Frontal cortex (tissue), 4 donors: ENCODE data around the gene FOXK2. TPM values are rescaled to one million over a fixed set of nuclear protein-coding genes. Genes with fewer than 3 reads are reported as not detected.

Experiments used
- DNase-seq, 2 donors: peaks; one replicate each; pipeline ENCODE4 v3.0.0; 2012; ENCODE audit warnings: low spot score in 2 of 2
- FAIRE-seq: peaks from 2 replicates; lab custom pipeline; 2012; peaks lifted over from hg19 to GRCh38; lab: Jason Lieb, UNC
- total RNA-seq: library from RNA; depleted of rRNA; stranded (reverse); fragments of >200 nt; gene quantifications from one replicate; pipeline ENCODE4 v1.2.3, GENCODE V29; 2014
- donor health status: control.
- donor health status: control.
- donor health status: control.

Gene FOXK2
- 40.8 TPM for total RNA-seq

GRCh38 chr17:82518826-82519810 lies at the start of gene FOXK2:
Gene FOXK2 (plus strand): TSS chr17:82519732. CDS start chr17:82519889, 157 bp downstream.
- DNase-seq = peak; percentile 98 to 100
- no peak for FAIRE-seq

- no peak for FAIRE-seq
Measured at GRCh38 chr17:82470065-82470464, 49.5 kb upstream of the FOXK2 start.

GRCh38 chr17:82474223-82475010 lies 45.1 kb upstream of the FOXK2 start:
- no peak for DNase-seq
- no peak for FAIRE-seq

More at GRCh38 chr17:82470065-82470464, 49.5 kb upstream of the FOXK2 start:
- no peak for DNase-seq

GRCh38 chr17:82475458-82475857 lies 44.1 kb upstream of the FOXK2 start:
- FAIRE-seq = no peak
- DNase-seq = no peak

- DNase-seq (no peak), FAIRE-seq (no peak)
Measured at GRCh38 chr17:82477934-82478333, 41.6 kb upstream of the FOXK2 start.

- FAIRE-seq = no peak
Measured at GRCh38 chr17:82479602-82480001, 39.9 kb upstream of the FOXK2 start.

GRCh38 chr17:82480318-82480717 lies 39.2 kb upstream of the FOXK2 start:
- no peak for DNase-seq
- FAIRE-seq = no peak

More at GRCh38 chr17:82479602-82480001, 39.9 kb upstream of the FOXK2 start:
- no peak for DNase-seq

- FAIRE-seq (no peak), DNase-seq (no peak)
Measured at GRCh38 chr17:82483204-82483660, 36.3 kb upstream of the FOXK2 start.

GRCh38 chr17:82483836-82484235 lies 35.7 kb upstream of the FOXK2 start:
- DNase-seq (no peak), FAIRE-seq (no peak)

GRCh38 chr17:82486231-82487094 lies 33.1 kb upstream of the FOXK2 start:
- DNase-seq (no peak), FAIRE-seq (no peak)

GRCh38 chr17:82487910-82488309 lies 31.6 kb upstream of the FOXK2 start:
- FAIRE-seq = no peak
- DNase-seq = no peak

GRCh38 chr17:82489117-82489516 lies 30.4 kb upstream of the FOXK2 start:
- FAIRE-seq (no peak), DNase-seq (no peak)

GRCh38 chr17:82489851-82490511 lies 29.6 kb upstream of the FOXK2 start:
- no peak for DNase-seq
- FAIRE-seq = no peak

GRCh38 chr17:82490512-82491195 lies 28.9 kb upstream of the FOXK2 start:
- FAIRE-seq (no peak), DNase-seq (no peak)

GRCh38 chr17:82491196-82491530 lies 28.4 kb upstream of the FOXK2 start:
- DNase-seq (no peak), FAIRE-seq (no peak)

GRCh38 chr17:82491533-82491932 lies 28.0 kb upstream of the FOXK2 start:
- FAIRE-seq = no peak
- DNase-seq = no peak

- FAIRE-seq = no peak
Measured at GRCh38 chr17:82492643-82493225, 26.8 kb upstream of the FOXK2 start.

GRCh38 chr17:82493226-82493781 lies 26.2 kb upstream of the FOXK2 start:
- no peak for DNase-seq

More at GRCh38 chr17:82492643-82493225, 26.8 kb upstream of the FOXK2 start:
- DNase-seq = no peak

More at GRCh38 chr17:82493226-82493781, 26.2 kb upstream of the FOXK2 start:
- no peak for FAIRE-seq
